ENCODE results near the gene ZNF444. TPM values are rescaled to one million over a fixed set of nuclear protein-coding genes. Genes with fewer than 3 reads are reported as not detected.
A peak's percentile ranks its signal among the peaks of the same experiment; 100 is the strongest.

Gene ZNF444
- total RNA-seq, 1 donor from 2014 or later = 37.3 TPM

DNA sequence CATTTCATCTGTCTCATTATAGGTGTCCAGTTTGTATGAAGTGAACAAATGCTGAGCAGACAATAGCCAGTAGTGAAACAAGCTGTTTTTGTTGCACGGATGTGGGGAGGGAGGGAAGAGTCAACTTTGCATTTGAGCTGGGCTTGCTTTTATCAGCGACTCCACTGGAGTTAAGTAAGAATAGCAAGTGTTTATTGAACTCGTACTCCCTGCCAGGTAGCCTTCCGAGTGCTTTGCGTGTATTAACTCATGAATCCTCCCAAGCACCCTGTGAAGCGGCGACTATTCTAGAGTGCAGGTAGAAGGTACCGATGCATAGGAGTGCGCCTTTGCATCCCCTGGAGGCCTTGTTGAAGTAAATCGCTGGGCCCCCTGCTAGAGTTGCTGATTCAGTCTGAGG lies 4.7 kb upstream of the ZNF444 start:
- peaks cover 12% of the 10 kb centered on the region for H3K4me1 ChIP-seq
- no peak for ATAC-seq
- H3K27ac ChIP-seq = peak overlapping the region; percentile 8
- intact Hi-C loops (cut with DNase I) = no loop called here
- TF ChIP-seq CTCF (IDR thresholded peaks at IDR 0.05) = no peak
- no peaks in the 10 kb centered on the region for H3K9me3 ChIP-seq
- no peaks in the 10 kb centered on the region for H3K36me3 ChIP-seq
- no peak overlapping the region for H3K4me3 ChIP-seq
- H3K27me3 ChIP-seq = no peaks in the 10 kb centered on the region
- DNase-seq = no peak

GRCh38 chr19:56137405-56137804 lies 3.7 kb upstream of the ZNF444 start:
- Histone ChIP-seq H3K27ac (peak overlapping the region; percentile 73), H3K9me3 (no peaks in the 10 kb centered on the region), H3K4me3 (no peak overlapping the region), H3K36me3 (no peaks in the 10 kb centered on the region), H3K4me1 (peaks cover 17% of the 10 kb centered on the region), H3K27me3 (no peaks in the 10 kb centered on the region)
- TF ChIP-seq CTCF (IDR thresholded peaks at IDR 0.05) = no peak
- ATAC-seq = no peak
- intact Hi-C loops (cut with DNase I) = no loop called here
- peak; percentile 84 for DNase-seq

DNA sequence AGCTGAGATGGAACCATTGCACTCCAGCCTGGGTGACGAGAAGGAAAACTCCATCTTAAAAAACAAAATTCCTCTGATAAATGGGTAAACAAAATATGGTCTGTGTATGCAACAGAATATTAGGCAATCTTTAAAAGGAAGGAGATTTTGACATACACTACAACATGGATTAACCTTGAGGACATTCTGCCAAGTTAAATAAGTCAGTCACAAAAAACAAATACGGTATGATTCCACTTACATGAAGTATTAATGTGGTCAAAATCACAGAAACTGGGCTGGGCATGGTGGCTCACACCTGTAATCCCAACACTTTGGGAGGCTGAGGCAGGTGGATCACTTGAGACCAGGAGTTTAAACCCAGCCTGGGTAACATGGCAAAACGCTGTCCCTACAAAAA lies 3.0 kb upstream of the ZNF444 start:
- TF ChIP-seq CTCF (IDR thresholded peaks at IDR 0.05) = no peak
- H3K27ac ChIP-seq = peak overlapping the region; percentile 73
- no peak for ATAC-seq
- no peak overlapping the region for H3K4me3 ChIP-seq
- no peaks in the 10 kb centered on the region for H3K9me3 ChIP-seq
- H3K36me3 ChIP-seq = no peaks in the 10 kb centered on the region
- intact Hi-C loops (cut with DNase I) = no loop called here
- no peaks in the 10 kb centered on the region for H3K27me3 ChIP-seq
- DNase-seq = no peak
- peaks cover 22% of the 10 kb centered on the region for H3K4me1 ChIP-seq

- no peaks in the 10 kb centered on the region for H3K36me3 ChIP-seq
- H3K27me3 ChIP-seq = no peaks in the 10 kb centered on the region
- TF ChIP-seq CTCF (IDR thresholded peaks at IDR 0.05) = no peak
- H3K9me3 ChIP-seq = no peaks in the 10 kb centered on the region
- ATAC-seq (no peak), DNase-seq (no peak)
- intact Hi-C loops (cut with DNase I) = no loop called here
- peaks cover 26% of the 10 kb centered on the region for H3K4me1 ChIP-seq
- peak overlapping the region; percentile 94 for H3K27ac ChIP-seq
- H3K4me3 ChIP-seq = peak overlapping the region; percentile 62
These were observed 1.1 kb upstream of the ZNF444 start for GRCh38 chr19:56139847-56140582.

DNA sequence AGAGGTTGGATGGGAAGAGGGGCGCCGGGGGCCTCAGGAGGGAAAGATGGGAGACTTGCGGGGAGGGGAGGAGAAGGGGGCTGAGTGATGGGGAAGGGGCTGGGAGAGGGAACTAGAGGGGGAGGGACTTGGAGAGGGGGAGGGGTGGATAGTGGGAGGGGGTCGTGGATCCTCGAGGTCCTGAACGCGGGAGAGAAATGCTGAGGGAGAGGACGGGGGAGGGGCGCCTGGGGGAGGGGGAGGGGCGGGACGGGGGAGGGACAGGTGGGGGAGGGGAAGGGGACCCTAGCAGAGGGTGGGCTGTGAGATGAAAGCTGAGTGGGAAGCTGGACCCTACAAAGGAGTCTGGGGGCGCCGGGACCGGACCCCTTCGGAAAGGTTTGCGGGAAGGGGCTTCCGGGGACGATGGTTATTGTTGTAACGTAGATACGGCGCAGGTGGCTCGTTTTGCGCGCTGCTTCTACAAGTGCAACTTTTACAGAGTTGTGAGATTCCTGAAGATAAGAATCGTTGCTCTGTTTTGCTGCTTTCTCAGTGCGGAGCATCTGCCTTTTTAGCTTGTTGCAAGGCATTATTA lies 418 bp downstream of the ZNF444 start:
- intact Hi-C loops (cut with DNase I) = no loop called here

More for the DNA sequence above, 418 bp downstream of the ZNF444 start:
- Histone ChIP-seq H3K4me1 (peaks cover 26% of the 10 kb centered on the region), H3K27ac (peak overlapping the region; percentile 94), H3K36me3 (no peaks in the 10 kb centered on the region), H3K9me3 (no peaks in the 10 kb centered on the region), H3K4me3 (peak overlapping the region; percentile 62), H3K27me3 (no peaks in the 10 kb centered on the region)
- TF ChIP-seq CTCF (IDR thresholded peaks at IDR 0.05) = no peak
- ATAC-seq (no peak), DNase-seq (no peak)

Data from upper lobe of right lung (tissue), 1 donor.